ENCODE measurements around the gene RNF38.
"Not testable (repeated sequence)": the region's sequence is repeated elsewhere in the genome, so short reads cannot be mapped to it uniquely, and the experiment has no call there.

RNF38 gene

GRCh38 chr9:36323926-36324325, 76.1 kb downstream of the RNF38 start:
- peaks cover 29% of the 10 kb centered on the region for H3K4me1 Mint-ChIP-seq
- no peak overlapping the region for H3K4me3 Mint-ChIP-seq
- H3K9me3 Mint-ChIP-seq: peaks cover 5% of the 10 kb centered on the region
- no peak for TF ChIP-seq CTCF (IDR thresholded peaks at IDR 0.05; ENCODE audit: unreplicated experiment in 3 of 3)
- no peaks in the 10 kb centered on the region for H3K36me3 Mint-ChIP-seq (ENCODE audit: low read depth)
- peaks cover 8% of the 10 kb centered on the region for H3K27me3 Mint-ChIP-seq (ENCODE audit: low read depth)
- H3K27ac Mint-ChIP-seq: no peak overlapping the region

GRCh38 chr9:36322462-36322861, 77.6 kb downstream of the RNF38 start:
- no peak overlapping the region for H3K27ac Mint-ChIP-seq
- no peaks in the 10 kb centered on the region for H3K36me3 Mint-ChIP-seq (ENCODE audit: low read depth)
- TF ChIP-seq CTCF (IDR thresholded peaks at IDR 0.05; ENCODE audit: unreplicated experiment in 3 of 3): no peak
- H3K4me1 Mint-ChIP-seq: peaks cover 29% of the 10 kb centered on the region
- H3K4me3 Mint-ChIP-seq: no peak overlapping the region
- H3K9me3 Mint-ChIP-seq: peaks cover 5% of the 10 kb centered on the region
- H3K27me3 Mint-ChIP-seq (ENCODE audit: low read depth): peaks cover 15% of the 10 kb centered on the region

GRCh38 chr9:36321903-36322302, 78.2 kb downstream of the RNF38 start:
- Mint-ChIP-seq H3K4me1 (peaks cover 24% of the 10 kb centered on the region), H3K27me3 (ENCODE audit: low read depth) (peaks cover 15% of the 10 kb centered on the region)
- H3K27ac Mint-ChIP-seq; H3K4me3 Mint-ChIP-seq; H3K36me3 Mint-ChIP-seq (ENCODE audit: low read depth); H3K9me3 Mint-ChIP-seq: not testable (repeated sequence)

GRCh38 chr9:36320466-36320865, 79.6 kb downstream of the RNF38 start:
- Mint-ChIP-seq H3K4me1 (peaks cover 32% of the 10 kb centered on the region), H3K4me3 (no peak overlapping the region), H3K9me3 (peaks cover 5% of the 10 kb centered on the region), H3K36me3 (ENCODE audit: low read depth) (no peaks in the 10 kb centered on the region), H3K27ac (peak overlapping the region; percentile 98 to 99 (median 98)), H3K27me3 (ENCODE audit: low read depth) (peaks cover 11% of the 10 kb centered on the region)
- no peak for TF ChIP-seq CTCF (IDR thresholded peaks at IDR 0.05; ENCODE audit: unreplicated experiment in 3 of 3)

GRCh38 chr9:36319806-36320205, 80.3 kb downstream of the RNF38 start:
- Mint-ChIP-seq H3K4me1 (peaks cover 38% of the 10 kb centered on the region), H3K9me3 (peaks cover 5% of the 10 kb centered on the region), H3K27me3 (ENCODE audit: low read depth) (peaks cover 11% of the 10 kb centered on the region), H3K27ac (peak overlapping the region; percentile 98 to 99 (median 98)), H3K36me3 (ENCODE audit: low read depth) (no peaks in the 10 kb centered on the region), H3K4me3 (peak overlapping the region in 2 of 3 experiments; percentile 14 to 59)
- no peak for TF ChIP-seq CTCF (IDR thresholded peaks at IDR 0.05; ENCODE audit: unreplicated experiment in 3 of 3)

- Mint-ChIP-seq H3K4me1 (peaks cover 38% of the 10 kb centered on the region), H3K36me3 (ENCODE audit: low read depth) (no peaks in the 10 kb centered on the region), H3K9me3 (peaks cover 5% of the 10 kb centered on the region), H3K4me3 (peak overlapping the region in 1 of 3 experiments; percentile 72), H3K27me3 (ENCODE audit: low read depth) (peaks cover 11% of the 10 kb centered on the region), H3K27ac (peak overlapping the region; percentile 98 to 99 (median 98))
- TF ChIP-seq CTCF (IDR thresholded peaks at IDR 0.05; ENCODE audit: unreplicated experiment in 3 of 3): no peak
These were observed 80.9 kb downstream of the RNF38 start for GRCh38 chr9:36319183-36319582.

Measured in nephron (organoid).